Activated CD4-positive, alpha-beta T cell treated with anti-CD3 and anti-CD28 coated beads, Interleukin-2, Interleukin-4, amounts not matched to agents 100 ng/mL and 50 ng/mL, durations not matched to agents 16 hours and 8 hours (primary cell): ENCODE measurements around the gene MEGF9.
"Not testable (repeated sequence)": the region's sequence is repeated elsewhere in the genome, so short reads cannot be mapped to it uniquely, and the experiment has no call there.

Experiments
- DNase-seq: peaks from one replicate; pipeline ENCODE4 v3.0.0-alpha.2; 2020; ENCODE audit warnings: low spot score

MEGF9 gene

GRCh38 chr9:120571443-120572257 lies 142.6 kb downstream of the MEGF9 start:
- DNase-seq: no peak

GRCh38 chr9:120570296-120570695 lies 144.0 kb downstream of the MEGF9 start:
- DNase-seq: no peak

GRCh38 chr9:120569556-120569955 lies 144.7 kb downstream of the MEGF9 start:
- no peak for DNase-seq

- DNase-seq: no peak
These were observed 145.5 kb downstream of the MEGF9 start for GRCh38 chr9:120568816-120569215.

GRCh38 chr9:120567874-120568273 lies 146.4 kb downstream of the MEGF9 start:
- DNase-seq: no peak

GRCh38 chr9:120567081-120567480 lies 147.2 kb downstream of the MEGF9 start:
- no peak for DNase-seq

GRCh38 chr9:120564589-120564988 lies 149.7 kb downstream of the MEGF9 start:
- no peak for DNase-seq

- DNase-seq: no peak
These were observed 151.3 kb downstream of the MEGF9 start for GRCh38 chr9:120562861-120563443.

- no peak for DNase-seq
These were observed 152.6 kb downstream of the MEGF9 start for GRCh38 chr9:120561709-120562108.

- no peak for DNase-seq
These were observed 154.7 kb downstream of the MEGF9 start for GRCh38 chr9:120559546-120559945.

GRCh38 chr9:120558454-120558853 lies 155.8 kb downstream of the MEGF9 start:
- DNase-seq: no peak

GRCh38 chr9:120557205-120557604 lies 157.1 kb downstream of the MEGF9 start:
- no peak for DNase-seq

- no peak for DNase-seq
These were observed 157.5 kb downstream of the MEGF9 start for GRCh38 chr9:120556775-120557174.

GRCh38 chr9:120555839-120556238 lies 158.4 kb downstream of the MEGF9 start:
- no peak for DNase-seq

GRCh38 chr9:120552210-120552704 lies 162.0 kb downstream of the MEGF9 start:
- DNase-seq: not testable (repeated sequence)
